HFFc6 (cell line): ENCODE results near the gene MSH3. TPM values are rescaled to one million over a fixed set of nuclear protein-coding genes. Genes with fewer than 3 reads are reported as not detected.
"Not testable (repeated sequence)": the region's sequence is repeated elsewhere in the genome, so short reads cannot be mapped to it uniquely, and the experiment has no call there.

Source experiments
- DNase-seq: peaks from one replicate; pipeline ENCODE4 v3.0.0-alpha.2; 2018
- H3K27ac Mint-ChIP-seq: 2 replicates; pipeline ENCODE4 v1.8.0; 2020; ENCODE audit warnings: mild to moderate bottlenecking, mixed read lengths
- H3K27me3 Mint-ChIP-seq: 2 replicates; pipeline ENCODE4 v1.8.0; 2021; ENCODE audit warnings: mild to moderate bottlenecking, moderate library complexity, mixed read lengths; ENCODE audit not compliant: insufficient read depth
- H3K36me3 Mint-ChIP-seq: 2 replicates; pipeline ENCODE4 v1.8.0; 2021; ENCODE audit warnings: low read depth, mixed read lengths
- H3K4me1 Mint-ChIP-seq: 2 replicates; pipeline ENCODE4 v1.8.0; 2020; ENCODE audit warnings: low read depth, mixed read lengths
- H3K4me3 Mint-ChIP-seq: 2 replicates; pipeline ENCODE4 v1.8.0; 2020; ENCODE audit warnings: mild to moderate bottlenecking, moderate library complexity, mixed read lengths
- H3K9me3 Mint-ChIP-seq: 2 replicates; pipeline ENCODE4 v1.8.0; 2020; ENCODE audit warnings: mild to moderate bottlenecking, mixed read lengths
- CTCF ChIP-seq: fragments of 200-600 bp; sonication (generic); IDR thresholded peaks from 2 replicates; pipeline ENCODE4 v1.5.0; 2021; ENCODE audit warnings: antibody characterized with exemption, mild to moderate bottlenecking
- total RNA-seq, 6 experiments: library from RNA; stranded (reverse); fragmentation: NEBNext Ultra II Directional; extraction: Animal tissue kit (Norgen Biotek cat#: 25700); gene quantifications; 2 replicates in 1 of 6; 3 replicates in 5 of 6; pipeline ENCODE4 v1.2.3, GENCODE V29; 2021

MSH3 gene
- total RNA-seq, 6 experiments from 2014 or later, result 13.6 to 14.9 (median 14.3) TPM

- no peak for DNase-seq
- no peaks in the 10 kb centered on the region for H3K4me1 Mint-ChIP-seq
- TF ChIP-seq CTCF, result no peak
- no peaks in the 10 kb centered on the region; the same call in 1 of the 2 replicates for H3K27me3 Mint-ChIP-seq
- H3K4me3 Mint-ChIP-seq, result no peak overlapping the region
- no peaks in the 10 kb centered on the region for H3K9me3 Mint-ChIP-seq
- H3K27ac Mint-ChIP-seq, result no peak overlapping the region
- peaks cover 4% of the 10 kb centered on the region for H3K36me3 Mint-ChIP-seq
These were observed 156.0 kb downstream of the MSH3 start for GRCh38 chr5:80810425-80810824.

GRCh38 chr5:80816590-80816989 lies 162.1 kb downstream of the MSH3 start:
- H3K9me3 Mint-ChIP-seq, result no peaks in the 10 kb centered on the region
- H3K27ac Mint-ChIP-seq, result no peak overlapping the region
- no peak for TF ChIP-seq CTCF
- H3K4me1 Mint-ChIP-seq, result no peaks in the 10 kb centered on the region
- H3K36me3 Mint-ChIP-seq, result peaks cover 6% of the 10 kb centered on the region
- H3K27me3 Mint-ChIP-seq, result no peaks in the 10 kb centered on the region; the same call in 1 of the 2 replicates
- no peak for DNase-seq
- H3K4me3 Mint-ChIP-seq, result no peak overlapping the region

GRCh38 chr5:80820685-80821084 lies 166.2 kb downstream of the MSH3 start:
- no peak overlapping the region for H3K4me3 Mint-ChIP-seq
- no peak for DNase-seq
- H3K4me1 Mint-ChIP-seq, result no peaks in the 10 kb centered on the region
- H3K27ac Mint-ChIP-seq, result no peak overlapping the region
- peaks cover 6% of the 10 kb centered on the region for H3K36me3 Mint-ChIP-seq
- no peaks in the 10 kb centered on the region; the same call in 1 of the 2 replicates for H3K27me3 Mint-ChIP-seq
- H3K9me3 Mint-ChIP-seq, result no peaks in the 10 kb centered on the region
- TF ChIP-seq CTCF, result no peak

- TF ChIP-seq CTCF, result no peak
- Mint-ChIP-seq H3K9me3 (no peaks in the 10 kb centered on the region), H3K4me1 (no peaks in the 10 kb centered on the region), H3K4me3 (no peak overlapping the region), H3K27ac (no peak overlapping the region), H3K36me3 (no peaks in the 10 kb centered on the region), H3K27me3 (no peaks in the 10 kb centered on the region)
- no peak for DNase-seq
These were observed 168.2 kb downstream of the MSH3 start for GRCh38 chr5:80822640-80823039.

- not testable (repeated sequence) for H3K4me3 Mint-ChIP-seq, DNase-seq, H3K27me3 Mint-ChIP-seq, H3K36me3 Mint-ChIP-seq, H3K9me3 Mint-ChIP-seq, H3K4me1 Mint-ChIP-seq, H3K27ac Mint-ChIP-seq
These were observed 169.7 kb downstream of the MSH3 start for GRCh38 chr5:80824159-80824558.

- Mint-ChIP-seq H3K27ac (no peak overlapping the region), H3K27me3 (no peaks in the 10 kb centered on the region; the same call in 1 of the 2 replicates), H3K36me3 (peaks cover 16% of the 10 kb centered on the region), H3K9me3 (peaks cover 8% of the 10 kb centered on the region), H3K4me3 (no peak overlapping the region), H3K4me1 (no peaks in the 10 kb centered on the region)
- TF ChIP-seq CTCF, result no peak
- no peak for DNase-seq
These were observed 171.5 kb downstream of the MSH3 start for GRCh38 chr5:80825786-80826460.
